ENCODE data around the gene DHX30.

DHX30 gene

DNA sequence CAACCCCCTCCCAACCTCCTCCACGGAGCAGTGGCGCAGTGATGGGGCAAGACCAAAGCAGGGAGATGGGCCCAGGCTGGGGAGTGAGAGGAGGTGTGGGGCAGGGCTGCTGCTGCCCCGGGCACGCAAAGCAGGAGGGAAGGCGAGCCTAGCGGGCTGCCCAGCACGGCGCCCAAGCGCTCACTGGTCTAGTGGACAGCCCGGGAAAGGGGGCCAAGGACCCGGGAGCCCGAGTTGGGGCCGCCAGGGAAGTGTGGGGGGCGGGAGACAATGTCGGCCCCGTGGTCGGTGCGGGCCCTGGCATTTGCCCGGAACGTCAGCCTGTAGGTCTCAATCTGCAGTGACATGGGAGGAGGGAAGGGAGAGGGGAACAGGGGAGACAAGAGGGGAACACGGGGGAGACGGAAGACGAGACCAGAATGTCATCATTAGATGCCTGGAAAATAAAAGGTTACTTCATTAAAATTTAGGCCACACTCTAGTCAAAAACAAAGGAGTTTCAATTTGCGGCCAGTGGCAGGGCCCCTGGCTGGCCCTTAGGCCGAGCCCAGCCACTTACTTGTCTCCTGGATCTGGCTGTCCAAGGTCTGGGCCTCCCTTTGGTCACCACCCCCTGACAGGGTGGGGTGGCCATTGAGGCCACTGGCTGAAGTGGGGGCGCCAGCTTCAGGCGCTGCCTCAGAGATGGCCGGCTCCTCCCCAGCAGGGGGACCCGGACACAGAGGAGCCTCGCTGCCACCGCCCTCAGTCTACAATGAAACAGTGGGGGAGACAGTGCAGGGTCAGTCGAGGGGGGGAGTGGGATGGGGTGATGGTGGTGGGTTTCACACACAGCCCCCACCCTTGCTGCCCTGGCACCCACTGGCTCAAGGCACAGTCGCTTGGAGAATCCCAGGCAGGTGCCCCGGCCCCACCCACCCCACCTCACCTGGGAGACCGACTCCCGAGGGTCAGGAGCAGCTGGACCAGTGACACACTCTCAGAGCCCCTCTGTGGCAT is 50.0 kb downstream of the DHX30 start:
- no peak for DNase-seq

DNA sequence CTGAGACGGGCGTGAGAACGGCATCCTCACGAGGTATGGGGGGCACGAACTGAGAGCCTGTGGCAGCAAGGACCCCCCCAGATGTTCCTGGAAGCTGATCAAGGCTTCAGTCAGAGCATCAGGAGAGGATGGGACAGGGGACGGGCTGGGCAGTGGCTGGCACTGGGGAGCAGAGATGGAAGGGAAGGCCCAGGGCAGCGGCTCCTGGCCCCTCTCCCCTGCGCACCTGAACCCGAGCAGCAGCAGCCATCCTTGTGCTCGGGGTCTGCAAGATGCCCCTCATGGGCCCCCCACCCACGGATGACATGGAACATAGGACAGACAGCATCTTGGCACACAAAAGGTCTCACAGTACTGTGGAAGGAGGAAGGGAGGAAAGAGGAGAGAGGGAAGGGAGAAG is 51.3 kb downstream of the DHX30 start:
- DNase-seq, result no peak

DNA sequence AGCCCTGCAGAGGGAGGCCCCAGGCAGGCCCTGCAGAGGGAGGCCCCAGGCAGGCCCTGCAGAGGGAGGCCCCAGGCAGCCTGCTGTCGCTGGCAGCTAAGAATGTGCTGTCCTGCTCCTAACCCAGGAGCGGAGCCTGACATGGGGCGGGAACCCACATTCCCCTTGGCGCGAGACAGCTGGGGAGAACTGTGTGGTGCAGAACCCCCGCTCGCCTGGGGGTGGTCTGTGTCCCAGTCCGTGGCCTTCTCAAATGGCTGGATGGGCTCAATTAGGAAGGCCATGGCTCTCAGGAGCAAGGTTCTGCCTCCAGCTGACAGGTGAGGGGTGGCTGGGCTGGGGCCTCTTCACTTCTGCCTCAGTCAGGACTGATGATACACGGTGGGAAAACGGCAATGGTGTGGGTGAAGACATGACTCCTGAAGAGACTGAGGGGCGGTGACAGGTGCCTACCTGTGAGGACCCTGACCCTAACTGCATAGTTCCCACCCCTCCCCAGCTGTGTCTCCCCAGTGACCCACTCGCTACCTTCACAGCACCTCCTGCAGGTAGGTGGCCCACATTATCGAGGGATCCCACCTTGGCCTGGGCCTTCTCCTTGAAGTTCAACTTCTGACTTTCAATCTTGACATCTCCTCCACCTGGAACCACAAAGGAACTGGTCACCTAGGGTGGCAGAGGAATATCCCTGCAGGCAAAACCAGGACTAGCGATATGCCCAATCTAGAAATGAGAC is 52.0 kb downstream of the DHX30 start:
- DNase-seq, result no peak

DNA sequence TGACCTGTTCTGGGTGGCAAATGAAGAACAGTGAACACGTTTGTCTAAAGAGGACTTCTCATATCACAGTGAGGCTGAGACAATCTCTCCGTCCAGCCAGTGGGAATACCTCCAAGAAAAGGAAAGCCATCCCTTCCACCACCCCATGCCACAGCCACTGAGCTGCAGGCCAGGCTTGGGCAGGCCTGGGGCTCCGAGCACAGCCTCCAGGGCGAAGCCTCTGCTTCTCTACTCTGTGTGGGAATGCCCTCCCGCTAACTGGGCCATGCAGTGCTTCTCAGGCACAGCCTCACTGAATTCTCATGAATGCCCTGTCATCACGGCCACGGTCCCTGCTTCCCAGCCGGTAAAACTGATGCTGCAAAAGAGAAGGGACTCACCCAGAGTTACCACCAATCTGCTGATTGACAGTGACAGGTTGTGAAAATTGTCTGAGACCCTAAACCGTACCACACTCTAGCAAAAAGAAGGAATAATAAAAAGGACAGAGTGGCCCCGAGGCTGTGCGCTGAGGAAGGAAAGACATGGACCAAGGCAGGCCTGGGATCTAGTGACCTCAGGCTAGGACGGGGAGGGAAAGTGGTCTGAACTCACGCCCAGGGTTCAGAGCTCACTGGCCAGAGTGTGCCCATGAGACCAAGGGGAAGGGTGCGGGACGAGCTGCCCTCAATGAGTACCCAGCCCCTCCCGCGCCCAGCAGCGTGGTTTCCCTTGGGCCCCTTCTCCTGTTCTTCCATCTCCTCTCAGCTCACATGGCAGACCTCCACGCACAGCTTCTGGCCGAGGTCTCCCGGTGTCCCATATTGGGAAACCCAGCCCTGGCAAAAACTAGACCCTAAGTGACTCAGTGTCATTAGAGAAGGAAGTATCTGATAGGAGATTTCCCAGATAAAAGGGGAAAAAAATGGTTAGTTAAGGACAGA is 52.8 kb downstream of the DHX30 start:
- DNase-seq, result no peak

DNA sequence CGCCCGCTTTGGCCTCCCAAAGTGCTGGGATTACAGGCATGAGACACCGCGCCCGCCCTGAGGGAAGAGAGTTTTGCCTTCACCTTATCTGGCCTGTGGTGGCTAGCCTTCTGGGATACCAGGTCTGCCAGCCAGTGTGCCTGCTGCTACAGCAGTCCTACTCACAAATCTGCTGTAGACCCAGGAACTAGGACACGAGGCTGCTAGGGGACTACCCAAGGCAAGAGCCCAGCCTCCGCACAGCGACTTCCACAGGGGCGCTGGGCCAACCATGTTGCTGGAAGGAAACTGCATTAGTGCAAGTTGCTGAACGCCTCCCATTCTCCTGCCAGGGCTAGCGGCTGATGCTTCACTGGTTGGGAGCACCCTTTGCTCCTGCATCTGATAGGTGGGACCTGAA is 53.7 kb downstream of the DHX30 start:
- DNase-seq, result no peak

DNA sequence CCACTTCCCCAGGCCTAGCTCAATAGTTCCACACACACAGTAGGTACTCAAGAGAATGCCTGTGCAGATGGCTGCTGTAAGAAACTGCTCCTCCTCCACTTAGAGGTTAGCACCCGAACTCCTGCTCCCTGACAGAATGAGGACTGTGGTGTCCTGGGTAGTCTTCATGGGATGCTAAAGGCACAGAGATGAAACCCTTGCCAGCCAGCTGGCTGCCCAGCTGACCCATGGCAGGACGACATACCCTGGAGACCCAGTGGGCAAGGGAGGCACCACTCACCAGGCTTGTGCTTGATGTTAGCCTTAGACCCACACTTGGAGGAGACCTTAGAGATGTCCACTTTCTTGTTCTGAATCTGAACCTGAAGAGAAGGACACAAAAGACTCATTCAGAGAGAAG is 54.2 kb downstream of the DHX30 start:
- DNase-seq, result no peak

DNA sequence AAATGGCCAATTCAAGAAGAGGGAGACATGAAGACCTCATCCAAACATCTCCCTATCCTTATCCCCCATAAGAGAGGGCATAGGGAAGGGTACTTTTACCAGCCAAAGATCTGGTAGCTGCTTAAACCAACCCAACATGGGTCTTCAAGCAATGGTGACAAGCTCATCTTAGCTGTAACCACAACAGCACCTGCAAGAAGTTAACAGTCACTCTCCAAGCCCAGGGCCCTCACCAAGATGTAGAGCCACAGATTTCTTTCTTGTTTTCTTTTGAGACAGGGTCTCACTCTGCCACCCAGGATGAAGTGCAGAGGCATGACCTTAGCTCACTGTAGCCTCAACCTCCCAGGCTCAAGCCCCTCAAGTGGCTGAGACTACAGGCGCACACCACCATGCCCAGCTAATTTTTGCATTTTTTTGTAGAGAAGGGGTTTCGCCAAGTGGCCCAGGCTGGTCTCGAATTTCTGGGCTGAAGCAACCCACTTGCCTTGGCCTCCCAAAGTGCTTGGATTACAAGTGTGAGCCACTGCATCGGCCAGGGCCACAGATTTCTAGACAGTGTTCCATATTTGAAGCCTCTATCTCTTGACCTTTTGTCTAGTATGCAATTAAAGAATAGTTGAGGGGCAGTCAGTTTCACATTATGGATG is 57.1 kb downstream of the DHX30 start:
- DNase-seq, result no peak

DNA sequence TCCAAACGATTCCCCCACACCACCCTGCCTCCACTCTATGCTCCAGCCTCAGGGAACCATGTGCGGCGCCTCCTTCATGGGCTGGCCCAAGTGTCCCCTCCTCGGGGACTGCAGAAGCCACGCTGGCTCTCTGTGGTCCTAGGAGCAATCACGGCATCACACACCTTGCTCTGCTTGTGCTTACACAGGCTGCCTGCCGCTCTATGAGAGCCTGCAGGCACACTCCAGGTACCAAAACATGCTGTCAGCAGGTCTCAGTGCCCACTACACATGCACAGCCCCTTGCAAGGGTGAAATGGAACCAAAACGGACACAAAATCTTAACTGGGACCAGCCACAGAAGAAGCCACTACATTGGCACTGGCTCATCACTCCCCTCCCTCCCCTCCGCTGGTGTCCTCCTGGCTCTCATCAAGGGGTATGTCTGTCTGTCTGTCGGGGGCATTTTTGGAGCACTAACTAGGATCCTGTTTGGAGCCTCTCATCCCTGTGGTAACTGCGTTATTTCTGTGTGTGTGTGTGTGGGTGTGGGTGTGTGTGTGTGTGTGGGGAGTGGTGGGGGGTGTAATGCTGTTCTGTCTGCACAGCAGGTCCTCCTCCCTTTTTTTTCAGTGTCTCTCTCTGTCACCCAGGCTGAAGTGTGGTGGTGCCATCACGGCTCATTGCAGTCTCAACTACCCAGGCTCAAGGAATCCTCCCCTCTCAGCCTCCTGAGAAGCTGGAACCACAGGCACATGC is 60.6 kb downstream of the DHX30 start:
- DNase-seq, result no peak

DNA sequence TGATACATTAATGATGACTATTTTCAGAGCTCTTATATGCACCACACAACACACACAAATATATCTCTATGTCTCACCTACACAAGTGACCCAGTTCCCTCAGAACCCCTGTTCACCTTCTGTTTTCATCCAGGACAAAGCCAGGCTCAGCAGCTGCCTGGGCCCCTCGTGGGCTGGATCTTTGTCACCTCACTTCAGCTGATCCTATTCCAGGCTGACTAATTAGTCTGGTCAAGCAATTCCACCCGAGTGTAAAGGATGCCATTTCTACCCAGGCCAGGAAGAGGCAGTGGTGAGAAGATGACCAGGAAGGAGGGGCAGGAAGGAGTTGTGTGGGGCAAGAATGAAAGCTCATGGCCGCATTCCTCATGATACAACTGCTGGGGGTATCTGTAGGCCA is 62.3 kb downstream of the DHX30 start:
- no peak for DNase-seq

DNA sequence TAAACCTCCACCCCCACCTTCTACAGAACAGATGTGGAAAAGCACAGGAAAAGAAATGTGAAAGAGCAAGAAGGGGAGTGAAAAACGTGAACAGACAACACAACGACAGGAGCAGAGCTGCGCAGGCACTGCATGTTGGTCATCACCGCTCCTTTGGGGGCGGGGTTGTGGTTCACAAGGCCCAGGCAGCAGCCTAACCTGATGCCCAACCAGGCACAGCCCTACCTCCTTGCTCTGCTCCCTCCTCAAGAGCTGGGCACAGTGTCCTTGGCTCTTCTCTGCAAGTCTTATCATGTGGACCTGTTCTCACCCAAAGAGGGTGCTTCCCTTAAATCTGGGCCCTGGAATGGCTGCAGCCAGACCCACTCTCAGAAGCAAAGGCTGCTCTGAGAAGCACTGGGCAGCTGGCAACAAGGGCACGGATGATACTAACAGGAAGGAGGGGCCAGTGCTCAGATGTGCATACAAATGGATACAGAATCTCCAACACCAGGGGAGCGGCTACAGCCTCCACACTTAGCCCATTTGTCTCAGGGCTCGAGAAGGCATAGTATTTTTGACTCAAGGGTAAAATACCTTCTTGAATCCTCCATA is 64.6 kb downstream of the DHX30 start:
- DNase-seq, result no peak

DNA sequence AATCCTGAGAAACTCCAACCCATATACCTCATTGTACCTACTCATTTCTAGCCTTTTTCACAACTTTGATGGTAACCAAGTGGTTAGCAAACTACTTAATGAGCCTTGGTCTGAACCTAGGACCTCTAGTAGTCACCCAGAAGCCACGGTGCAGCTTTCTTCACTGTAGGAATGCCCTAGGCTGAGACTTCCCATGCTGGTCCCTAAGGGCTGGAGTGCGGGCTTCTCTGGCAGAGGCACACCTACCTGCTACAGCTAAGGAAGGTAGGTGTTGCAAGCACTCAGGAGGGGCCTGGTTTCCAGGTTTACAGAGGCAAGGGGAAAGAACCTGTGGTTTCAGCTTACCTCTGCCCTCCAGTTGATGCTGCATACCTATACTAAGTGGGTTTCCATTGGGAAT is 65.4 kb downstream of the DHX30 start:
- DNase-seq, result no peak

DNA sequence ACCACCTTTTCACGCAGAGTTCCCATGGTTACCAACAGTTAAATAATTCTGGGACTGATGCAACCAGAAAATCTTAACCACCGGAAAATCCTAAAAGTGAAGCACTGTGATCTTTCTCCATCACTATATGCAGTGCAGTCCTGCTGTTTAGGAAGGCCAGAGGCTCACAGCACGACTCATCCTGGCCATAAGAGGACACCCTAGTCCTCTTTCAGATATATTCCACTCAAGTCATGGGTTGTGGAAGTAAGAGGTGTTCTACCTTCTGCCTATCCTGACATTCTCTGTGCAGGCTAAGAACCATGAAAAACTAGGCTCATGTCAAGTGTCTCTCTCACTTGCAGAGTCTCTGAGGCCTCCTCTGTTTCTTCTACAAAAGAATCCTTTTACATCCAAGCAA is 67.2 kb downstream of the DHX30 start:
- no peak for DNase-seq

DNA sequence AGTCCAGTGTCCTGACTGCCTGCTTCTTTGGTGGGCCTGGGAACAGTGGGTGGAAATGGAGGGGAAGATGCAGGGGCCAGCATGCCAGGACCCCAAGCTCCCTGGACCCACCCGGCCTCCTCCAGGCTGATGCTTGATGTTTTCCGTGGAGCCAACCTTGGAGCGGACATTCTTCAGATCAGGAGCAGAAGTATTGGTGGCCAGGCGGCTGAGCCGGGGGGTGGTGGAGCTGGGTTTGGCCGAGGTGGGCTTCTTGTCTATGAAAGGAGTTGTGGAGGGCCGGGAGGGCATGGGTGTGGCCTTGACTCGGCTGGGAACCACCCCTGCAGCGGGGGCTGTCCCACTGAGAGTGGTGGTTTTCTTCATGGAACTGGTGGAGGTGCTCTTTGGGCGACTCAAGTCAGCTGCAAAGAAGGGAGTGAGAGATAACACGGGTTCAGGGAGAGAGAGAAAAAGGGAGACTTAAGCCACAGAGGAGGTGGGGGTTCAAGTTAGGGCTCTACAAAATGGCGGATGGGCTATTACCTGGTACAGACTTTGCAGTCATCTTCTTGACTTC is 67.8 kb downstream of the DHX30 start:
- DNase-seq, result no peak

DNA sequence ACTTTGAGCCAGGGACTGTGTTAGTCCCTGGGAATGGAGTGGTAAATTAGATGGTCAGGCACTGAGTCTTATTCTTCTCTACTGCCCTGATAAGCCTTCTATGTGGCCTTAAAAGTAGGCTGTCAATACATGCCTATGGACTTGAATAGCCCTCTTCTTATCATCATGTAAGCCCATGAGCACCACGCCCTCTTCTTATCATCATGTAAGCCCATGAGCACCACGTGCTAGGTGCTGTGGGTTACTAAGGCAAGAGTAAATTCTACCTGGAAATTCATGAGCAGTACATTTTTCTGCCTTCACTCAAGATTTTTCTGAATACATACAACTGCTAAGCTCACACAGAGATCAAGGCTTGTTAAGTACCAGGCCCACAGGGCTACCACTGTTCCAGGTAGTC is 68.5 kb downstream of the DHX30 start:
- DNase-seq, result no peak

DNA sequence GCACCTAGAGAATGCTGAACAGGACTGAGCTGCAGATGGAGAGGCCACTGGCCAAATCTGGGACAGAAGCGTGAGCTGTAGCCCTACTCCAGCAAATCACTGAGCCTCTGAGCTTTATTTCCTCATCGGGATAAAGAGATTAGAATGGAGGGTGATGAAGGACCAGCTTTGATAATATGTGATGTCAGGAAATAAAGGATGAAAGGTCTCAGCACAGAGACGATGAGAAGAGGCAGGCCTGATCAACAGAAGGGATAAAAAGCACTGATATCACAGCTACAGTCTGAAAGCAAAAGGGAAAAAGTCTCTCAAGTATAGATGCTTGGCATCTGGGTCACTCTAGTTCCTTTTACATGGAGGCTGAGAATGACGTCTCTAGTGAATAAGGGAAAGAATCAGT is 70.0 kb downstream of the DHX30 start:
- DNase-seq, result no peak

DNA sequence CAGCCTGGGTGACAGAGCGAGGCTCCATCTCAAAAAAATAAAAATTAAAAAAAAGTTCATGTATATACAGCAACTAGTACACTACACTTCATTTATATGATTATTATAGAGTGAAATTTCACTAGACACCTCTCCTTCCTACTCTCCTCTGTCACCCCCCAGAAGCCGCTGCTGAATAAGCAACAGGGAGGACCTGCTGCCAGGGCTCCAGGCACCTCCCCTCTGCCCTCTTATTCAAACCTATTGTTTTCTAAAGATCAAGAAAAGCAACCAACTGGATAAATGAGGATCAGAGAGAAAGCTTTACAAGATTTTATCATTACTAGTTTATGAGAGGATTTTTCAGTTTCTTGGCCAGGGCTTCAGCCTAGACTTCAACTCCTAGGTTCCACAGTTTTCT is 71.5 kb downstream of the DHX30 start:
- DNase-seq, result no peak

DNA sequence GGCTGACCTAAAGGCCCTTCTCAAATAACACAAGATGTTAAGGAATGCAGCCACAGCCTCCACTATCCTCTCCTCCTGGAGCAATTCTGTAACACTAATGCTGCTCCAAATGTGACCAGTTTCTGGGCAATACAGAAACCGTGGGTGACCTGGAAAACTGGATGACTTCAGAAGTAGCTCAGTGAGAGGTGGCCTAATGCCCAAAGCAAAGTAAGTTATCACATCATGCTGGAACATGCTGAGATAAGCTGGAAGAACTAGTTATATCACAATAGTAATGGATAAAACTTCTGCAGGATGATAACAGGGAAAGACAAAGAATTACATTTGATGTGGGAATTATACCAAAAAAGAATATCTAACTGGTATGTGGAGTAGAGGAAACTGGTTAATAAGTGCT is 72.0 kb downstream of the DHX30 start:
- DNase-seq, result no peak

DNA sequence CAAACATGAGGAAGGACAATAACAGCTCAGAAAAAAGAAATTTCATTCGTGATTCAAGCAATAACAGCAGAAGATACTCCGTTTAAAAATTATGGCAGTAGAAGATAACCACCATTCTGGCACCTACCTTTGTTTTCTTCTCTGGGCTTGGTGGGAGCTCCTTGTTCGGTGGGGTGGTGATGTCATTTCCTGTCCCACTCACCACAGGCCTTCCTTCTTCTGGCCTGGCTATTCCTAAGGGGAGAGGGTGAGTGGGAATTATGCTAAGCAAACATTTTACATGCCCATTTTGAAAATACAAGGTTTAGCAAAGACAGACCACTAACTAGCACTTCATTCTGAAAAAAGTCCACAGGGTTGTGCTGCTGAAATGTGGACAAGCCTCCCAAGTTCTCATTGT is 74.4 kb downstream of the DHX30 start:
- no peak for DNase-seq

DNA sequence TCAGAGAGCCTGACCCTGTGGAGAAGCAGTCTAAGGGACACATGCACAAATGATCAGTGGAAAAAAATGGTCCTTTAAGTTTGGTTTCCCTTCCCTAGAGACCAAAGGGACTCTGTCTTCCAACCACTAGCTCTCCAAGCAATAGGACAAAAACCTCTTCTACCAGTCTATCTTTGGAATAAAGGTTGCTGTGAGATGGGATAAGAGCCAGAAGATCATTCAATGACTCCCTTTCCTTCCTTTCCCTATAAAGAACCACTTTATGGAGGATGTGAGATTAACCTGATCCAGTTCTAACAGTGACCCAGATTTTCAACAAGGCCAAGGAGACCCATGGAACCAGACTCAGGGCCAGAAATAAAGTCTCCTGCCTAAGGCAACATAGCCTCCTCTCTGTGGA is 74.8 kb downstream of the DHX30 start:
- DNase-seq, result no peak

DNA sequence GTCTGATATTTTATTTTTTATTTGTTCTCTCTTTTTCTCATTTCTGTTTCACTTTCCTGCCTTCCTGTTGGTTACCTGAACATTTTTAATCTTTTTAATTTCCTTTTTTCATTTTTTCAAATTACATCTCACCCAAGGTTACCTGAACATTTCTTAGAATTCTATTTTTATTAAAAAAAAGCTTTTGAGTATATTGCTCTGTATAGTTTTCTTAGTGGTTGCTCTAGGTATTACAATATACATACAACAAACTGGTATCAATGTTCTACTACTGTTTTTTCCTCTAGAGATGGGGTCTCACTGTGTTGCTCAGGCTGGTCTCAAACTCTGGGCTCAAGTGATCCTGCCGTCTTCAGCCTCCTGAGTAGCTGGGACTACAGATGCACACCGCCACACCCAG is 79.4 kb downstream of the DHX30 start:
- no peak for DNase-seq

DNA sequence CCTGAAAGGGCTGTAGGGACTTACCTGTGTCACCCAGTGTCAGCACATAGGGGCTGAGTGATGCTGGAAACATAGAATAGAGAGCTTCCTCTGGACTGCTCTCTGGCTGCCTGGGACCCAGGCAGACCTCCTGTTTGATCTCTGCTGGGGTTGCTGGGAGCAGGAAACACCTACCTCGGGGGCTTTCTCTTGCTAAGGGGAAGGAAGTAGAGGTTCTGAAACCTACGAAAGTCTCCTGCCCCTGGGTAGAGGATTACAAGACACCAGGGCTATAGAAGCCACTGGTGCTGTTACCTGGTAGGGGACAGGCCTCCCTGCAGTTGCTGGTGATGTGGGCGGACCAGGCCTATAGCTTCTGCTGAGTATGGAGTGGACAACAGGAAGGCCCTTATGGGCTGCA is 81.7 kb downstream of the DHX30 start:
- DNase-seq, result no peak
